HG02840 (cell line): Measurements from ENCODE around the gene PRDX1.
"Not testable (repeated sequence)": the region's sequence is repeated elsewhere in the genome, so short reads cannot be mapped to it uniquely, and the experiment has no call there.

Source experiments
- ATAC-seq: cut with Tn5 transposase; IDR thresholded peaks from one replicate; pipeline ENCODE4 v1.9.1; 2021; ENCODE audit warnings: mild to moderate bottlenecking, moderate library complexity, moderate number of reproducible peaks; ENCODE audit not compliant: unreplicated experiment, low FRiP score

Gene PRDX1

GRCh38 chr1:45507195-45507594, 14.5 kb downstream of the PRDX1 start:
- ATAC-seq: no peak

DNA sequence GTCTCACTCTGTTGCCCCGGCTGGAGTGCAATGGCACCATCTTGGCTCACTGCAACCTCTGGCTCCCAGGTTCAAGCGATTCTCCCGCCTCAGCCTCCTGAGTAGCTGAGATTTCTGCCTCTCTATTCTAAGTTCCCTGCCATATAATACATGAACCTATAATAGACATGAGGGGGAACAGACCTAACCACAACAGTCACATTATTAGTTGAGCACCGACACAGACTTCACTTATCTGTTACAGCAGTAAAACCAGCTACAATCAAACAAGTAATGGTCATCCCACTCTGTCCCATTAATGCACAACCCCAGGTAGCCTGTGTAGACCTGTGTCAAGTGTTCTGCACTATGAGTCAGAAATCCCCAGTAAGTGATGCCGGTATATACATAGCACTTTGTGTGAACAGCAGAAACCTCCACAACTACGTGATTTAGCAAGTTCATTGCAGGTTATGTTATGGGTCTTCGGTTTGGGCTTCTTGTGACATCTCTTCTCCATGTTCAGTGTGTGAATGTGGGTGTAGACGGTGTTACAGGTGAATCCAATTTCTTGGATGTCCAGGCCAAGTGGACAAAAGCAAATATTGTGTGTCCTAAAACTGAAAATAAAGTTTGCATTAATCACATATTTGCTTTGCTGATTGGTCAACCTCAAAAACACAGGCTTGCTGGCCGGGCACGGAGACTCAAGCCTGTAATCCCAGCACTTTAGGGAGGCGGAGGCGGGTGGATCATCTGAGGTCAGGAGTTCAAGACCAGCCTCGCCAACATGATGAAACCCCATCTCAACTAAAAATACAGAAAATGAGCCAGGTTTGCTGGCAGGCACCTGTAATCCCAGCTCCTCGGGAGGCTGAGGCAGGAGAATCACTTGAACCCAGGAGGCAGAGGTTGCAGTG, 18.0 kb downstream of the PRDX1 start:
- no peak for ATAC-seq

DNA sequence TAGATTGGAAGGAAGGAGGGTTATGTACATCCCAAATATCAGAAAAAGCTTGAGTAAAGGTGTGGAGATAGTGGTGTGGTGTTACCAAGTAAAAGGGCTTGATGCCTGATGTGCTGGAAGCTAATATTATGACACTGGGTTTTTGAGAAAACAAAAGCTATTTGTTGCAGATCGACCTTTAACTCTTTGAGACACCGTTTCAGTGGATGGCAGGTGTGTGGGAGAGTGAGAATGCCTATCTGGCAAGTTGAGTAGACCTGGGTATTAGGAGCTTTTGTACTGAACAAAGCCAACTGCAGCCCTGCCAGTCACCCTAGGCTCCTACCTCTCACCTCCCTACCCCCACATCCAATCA, 20.2 kb downstream of the PRDX1 start:
- no peak for ATAC-seq

DNA sequence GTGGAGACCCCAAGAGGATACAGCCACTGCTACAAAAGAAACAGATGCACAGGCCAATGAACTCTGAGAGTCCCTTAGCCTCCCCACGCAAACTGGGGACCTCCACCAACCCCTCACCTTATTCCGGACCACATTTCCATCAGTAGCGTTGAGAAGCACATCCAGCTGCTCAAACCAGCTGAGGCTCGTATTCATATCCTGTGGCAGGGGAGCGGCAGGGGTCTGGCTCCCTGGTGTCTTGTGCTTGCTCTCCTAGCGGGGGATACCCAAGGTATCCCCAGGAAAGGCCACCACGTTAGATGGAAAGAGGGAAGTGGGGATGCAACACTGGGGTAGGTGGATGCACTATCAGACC, 22.3 kb downstream of the PRDX1 start:
- peak; percentile 2 for ATAC-seq

- ATAC-seq: no peak
Observed at GRCh38 chr1:45498279-45498678, 23.4 kb downstream of the PRDX1 start.

DNA sequence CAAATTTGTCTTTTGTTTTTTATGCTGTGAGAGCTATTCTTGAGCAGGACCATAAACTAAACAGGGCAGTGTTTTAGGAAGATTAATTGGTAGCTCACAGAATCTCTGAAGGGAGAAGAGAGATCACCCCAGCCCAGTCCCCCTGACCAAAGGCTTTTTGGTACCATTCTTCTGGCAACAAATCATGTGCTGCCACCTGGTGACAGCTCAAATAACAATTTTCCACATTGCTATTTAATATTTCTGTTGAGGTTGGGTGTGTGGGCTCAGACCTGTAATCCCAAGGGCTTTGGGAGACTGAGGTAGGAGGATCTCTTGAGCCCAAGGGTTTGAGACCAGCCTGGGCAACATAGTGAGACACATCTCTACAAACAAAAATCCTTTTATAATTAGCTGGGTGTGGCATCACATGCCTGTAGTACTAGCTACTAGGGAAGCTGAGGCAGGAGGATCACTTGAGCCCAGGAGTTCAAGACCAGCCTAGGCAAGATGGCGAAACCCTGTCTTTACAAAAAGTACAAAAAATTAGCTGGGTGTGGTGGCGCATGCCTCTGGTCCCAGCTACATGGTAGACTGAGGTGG, 28.5 kb downstream of the PRDX1 start:
- ATAC-seq: no peak

DNA sequence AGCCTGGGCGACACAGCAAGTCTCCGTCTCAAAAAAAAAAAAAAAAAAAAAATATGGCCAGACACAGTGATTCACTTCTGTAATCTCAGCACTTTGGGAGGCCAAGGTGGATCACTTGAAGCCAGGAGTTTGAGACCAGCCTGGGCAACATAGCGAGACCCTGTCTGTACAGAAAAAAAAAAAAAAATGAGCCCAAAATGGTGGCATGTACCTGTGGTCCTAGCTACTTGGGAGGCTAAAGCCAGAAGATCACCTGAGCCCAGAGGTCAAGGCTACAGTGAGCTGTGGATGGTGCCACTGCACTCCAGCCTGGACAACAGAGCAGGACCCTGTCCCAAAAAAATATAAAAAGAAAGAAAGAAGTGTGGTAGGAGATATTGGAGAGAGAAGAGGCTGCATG, 29.0 kb downstream of the PRDX1 start:
- ATAC-seq: no peak

DNA sequence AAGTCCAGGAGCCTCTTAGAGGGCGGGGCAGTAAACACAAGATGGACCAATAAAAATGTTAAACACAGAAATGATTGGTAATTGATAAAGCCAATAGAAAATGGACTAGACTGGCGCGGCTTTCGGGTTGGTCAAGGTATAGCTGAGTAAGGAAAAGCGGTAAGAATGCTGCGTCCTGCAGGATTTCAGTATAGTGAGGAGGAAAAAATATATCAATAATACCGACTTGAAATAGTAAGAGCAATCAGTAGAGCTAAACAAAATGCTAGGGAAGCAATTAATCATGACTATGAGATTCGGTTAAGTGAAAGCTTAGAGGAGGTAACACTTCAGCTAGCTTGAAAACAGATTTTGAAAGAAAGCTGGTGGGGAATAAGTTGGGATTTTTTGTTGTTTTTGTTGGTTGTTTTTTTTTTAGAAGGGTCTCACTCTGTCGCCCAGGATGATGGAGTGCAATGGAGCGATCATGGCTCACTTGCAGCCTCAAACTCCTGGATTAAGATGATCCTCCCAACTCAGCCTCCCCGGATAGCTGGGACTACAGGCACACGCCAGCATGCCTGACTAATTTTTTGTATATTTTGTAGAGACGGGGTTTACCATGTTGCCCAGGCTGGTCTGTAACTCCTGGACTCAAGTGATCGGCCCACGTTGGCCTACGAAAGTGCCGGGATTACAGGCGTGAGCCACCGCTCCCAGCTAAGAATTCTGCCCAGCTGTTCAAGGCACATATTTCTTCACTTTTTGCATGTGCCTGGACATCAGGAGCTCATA, 30.0 kb downstream of the PRDX1 start:
- ATAC-seq: no peak

- peak; percentile 90 for ATAC-seq
Observed at GRCh38 chr1:45490626-45491486, 30.8 kb downstream of the PRDX1 start, which contains the start of gene TESK2. TSS of gene TESK2 (minus strand) at chr1:45491163. CDS start at chr1:45457785, 33,378 bp downstream.

- ATAC-seq: no peak
Observed at GRCh38 chr1:45490121-45490625, 31.5 kb downstream of the PRDX1 start.

DNA sequence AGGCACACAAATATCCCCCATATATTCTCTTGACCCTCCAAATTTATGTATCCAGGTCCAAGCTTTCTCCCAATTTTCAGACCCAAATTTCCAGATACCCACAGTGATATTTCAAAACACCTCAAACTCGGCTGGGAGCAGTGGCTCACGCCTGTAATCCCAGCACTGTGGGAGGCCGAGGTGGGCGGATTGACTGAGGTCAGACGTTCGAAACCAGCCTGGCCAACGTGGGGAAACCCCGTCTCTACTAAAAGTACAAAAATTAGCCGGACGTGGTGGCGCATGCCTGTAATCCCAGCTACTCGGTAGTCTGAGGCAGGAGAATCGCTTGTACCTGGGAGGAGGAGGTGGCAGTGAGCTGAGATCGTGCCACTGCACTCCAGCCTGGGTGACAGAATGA, 32.3 kb downstream of the PRDX1 start:
- not testable (repeated sequence) for ATAC-seq

GRCh38 chr1:45488666-45489377, 32.9 kb downstream of the PRDX1 start:
- no peak for ATAC-seq

- no peak for ATAC-seq
Observed at GRCh38 chr1:45485949-45486348, 35.7 kb downstream of the PRDX1 start.

DNA sequence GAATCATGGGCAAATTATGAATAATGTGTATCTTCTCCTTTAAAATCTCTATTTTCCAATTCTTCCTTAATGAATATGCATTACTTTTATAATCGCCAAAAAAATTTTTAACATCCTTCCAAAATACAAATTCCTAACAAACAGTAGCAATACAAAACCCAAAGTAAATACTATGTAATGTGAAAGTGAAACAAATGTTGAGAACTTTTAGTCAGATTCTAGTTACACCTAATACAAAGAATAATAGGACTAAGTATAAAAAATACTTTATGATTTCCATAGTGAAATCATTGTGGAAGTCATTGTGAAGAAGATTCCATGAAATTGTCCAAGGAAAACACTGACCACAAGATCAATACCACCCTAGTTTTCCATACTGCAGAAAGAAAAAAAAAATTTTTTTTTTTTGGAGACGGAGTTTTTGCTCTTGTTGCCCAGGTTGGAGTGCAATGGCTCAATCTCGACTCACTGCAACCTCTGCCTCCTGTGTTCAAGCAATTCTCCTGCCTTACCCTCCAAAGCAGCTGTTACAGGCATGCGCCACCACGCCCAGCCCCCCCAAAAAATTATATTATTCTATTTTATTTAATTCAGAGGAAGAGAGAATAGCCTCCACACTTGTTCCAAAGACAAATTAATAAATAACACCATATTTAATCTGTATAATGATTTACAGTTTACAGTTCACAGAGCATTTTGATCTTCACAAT, 42.5 kb downstream of the PRDX1 start:
- ATAC-seq: no peak

DNA sequence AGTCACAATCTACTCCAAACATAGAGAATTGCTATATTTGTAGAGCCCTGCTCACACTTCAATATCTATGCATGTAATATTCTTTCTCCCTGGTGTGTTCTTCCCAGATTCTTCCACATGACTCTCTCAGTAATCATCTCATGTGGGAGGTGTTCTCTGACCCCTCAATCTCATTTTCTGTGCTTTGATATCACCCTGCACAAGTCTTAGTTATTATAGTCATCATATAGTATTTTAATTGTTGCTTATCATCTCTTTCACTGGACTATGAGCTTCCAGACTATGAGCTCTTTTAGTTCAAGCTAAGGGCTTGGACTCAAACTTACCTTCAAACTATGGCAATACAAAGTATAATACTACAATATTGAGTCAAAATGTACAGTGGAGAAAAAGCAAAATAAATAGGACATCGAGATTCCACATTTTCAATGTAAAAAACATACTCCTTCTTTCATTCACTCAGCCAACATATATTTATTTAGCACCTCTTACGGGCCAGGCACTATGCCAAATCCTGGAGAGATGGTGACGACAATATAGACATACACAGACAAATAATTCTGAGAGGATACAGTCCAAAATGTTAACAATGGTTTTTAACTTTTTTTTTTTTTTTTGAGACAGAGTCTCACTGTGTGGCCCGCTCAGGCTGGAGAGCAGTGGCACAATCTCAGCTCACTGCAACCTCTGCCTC, 43.4 kb downstream of the PRDX1 start:
- ATAC-seq: no peak

DNA sequence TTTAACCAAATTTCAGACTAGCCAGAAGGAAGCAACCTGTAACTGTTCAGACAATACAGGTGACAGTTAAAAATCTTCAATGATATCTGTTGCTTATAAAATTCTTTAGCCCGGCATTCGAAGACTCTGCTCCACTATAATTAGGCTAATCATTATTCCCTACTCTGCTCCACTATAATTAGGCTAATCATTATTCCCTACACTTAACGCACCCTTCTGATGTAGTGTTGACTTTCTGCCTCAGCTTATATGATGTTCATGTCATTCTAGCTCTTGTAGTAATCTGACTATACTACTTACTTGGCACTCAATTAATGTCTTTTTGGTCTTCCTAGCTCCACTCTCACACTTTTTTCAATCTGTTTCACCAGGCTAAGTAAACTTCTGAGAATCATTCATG, 44.0 kb downstream of the PRDX1 start:
- ATAC-seq: no peak

DNA sequence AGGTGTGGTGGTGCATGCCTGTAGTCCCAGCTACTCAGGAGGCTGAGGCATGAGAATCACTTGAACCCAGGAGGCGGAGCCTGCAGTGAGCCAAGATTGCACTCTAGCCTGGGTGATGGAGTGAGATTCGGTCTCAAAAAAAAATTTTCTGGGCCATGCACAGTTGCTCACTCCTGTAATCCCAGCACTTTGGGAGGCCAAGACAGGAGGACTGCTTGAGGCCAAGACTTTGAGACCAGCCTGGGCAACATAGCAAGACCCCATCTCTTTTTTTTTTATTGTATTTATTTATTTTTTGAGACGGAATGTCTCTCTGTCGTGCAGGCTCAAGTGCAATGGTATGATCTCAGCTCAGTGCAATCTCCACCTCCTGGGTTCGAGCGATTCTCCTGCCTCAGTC, 47.5 kb downstream of the PRDX1 start:
- not testable (repeated sequence) for ATAC-seq

DNA sequence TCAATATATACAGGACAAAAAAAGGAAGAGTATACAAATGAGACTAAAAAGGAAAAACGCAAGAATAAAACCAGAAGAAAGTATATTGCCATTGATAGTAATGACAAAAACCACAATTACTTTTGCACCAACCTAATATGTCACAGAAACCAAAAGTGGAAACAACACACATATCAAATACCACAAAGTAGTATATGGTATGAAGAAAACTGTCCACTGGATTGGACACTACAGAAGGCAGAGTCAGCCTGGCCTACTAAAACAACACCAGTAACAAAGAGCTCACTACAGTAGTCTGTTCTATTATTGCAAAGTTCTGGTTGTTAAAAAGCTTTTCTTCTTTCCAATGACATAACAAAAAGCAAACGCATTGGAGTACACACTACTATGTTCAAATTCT, 48.4 kb downstream of the PRDX1 start:
- no peak for ATAC-seq
